Measurements from ENCODE around the gene HCST. TPM values are rescaled to one million over a fixed set of nuclear protein-coding genes. Genes with fewer than 3 reads are reported as not detected.

Gene HCST
- total and polyA plus RNA-seq, 2 of the 13 experiments (the other 11 are each of a cell fraction or from before 2014, with no cell fraction given), result 0.24 to 1.2 TPM

DNA sequence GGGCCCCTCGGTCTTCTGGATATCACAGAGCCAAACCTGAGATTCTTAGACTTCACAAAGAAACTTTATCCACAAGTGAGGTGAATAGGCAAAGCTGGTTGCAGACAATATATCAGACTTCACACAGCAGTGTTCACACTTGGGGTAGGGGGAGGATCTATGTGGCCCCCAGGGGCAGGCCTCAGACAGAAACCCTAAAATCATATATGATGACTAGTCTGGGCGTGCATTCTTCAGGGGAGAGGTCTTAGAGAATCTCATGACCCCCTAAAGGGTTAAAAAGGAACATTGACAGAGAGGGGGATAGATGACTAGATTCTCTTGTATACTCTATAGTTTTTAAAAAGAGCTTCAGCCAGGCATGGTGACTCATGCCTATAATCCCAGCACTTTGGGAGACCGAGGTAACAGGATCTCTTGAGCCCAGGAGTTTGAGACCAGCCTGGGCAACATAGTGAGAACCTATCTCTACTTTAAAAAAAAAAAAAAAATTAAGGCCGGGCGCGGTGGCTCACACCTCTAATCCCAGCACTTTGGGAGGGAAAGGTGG, 2.9 kb downstream of the HCST start:
- no peak for FAIRE-seq
- Histone ChIP-seq H3K9me3 (ENCODE audit: low read length) (no peaks in the 10 kb centered on the region), H4K20me1 (ENCODE audit: insufficient read depth, low read length) (no peaks in the 10 kb centered on the region), H3K27ac (ENCODE audit: extremely low read length, insufficient read depth, low read length) (no peak overlapping the region), H3K9ac (ENCODE audit: insufficient read depth, low read depth, low read length) (no peak overlapping the region), H3K36me3 (replicated peaks in 1 of 2; ENCODE audit: control insufficient read depth in 1 of 2, insufficient read depth in 2 of 2, low read length in 2 of 2) (no peaks in the 10 kb centered on the region), H3K27me3 (ENCODE audit: control insufficient read depth in 1 of 2, insufficient read depth in 2 of 2, low read length in 2 of 2) (peaks cover 0 to 15% of the 10 kb centered on the region in 2 experiments; a peak in 3 of 5 replicates), H3K4me3 (replicated peaks in 1 of 3; ENCODE audit: insufficient read depth in 1 of 3, low read depth in 2 of 3, low read length in 3 of 3) (no peak overlapping the region), H3K79me2 (ENCODE audit: insufficient read depth, low read length) (no peaks in the 10 kb centered on the region), H3K4me1 (ENCODE audit: insufficient read depth, low read length) (peaks cover 50% of the 10 kb centered on the region), H3K4me2 (ENCODE audit: low read depth, low read length) (no peak overlapping the region), H2AFZ (ENCODE audit: low read length) (no peak overlapping the region)
- intact Hi-C loops (cut with micrococcal nuclease; ENCODE audit: unreplicated experiment), result no loop called here
- POLR2A ChIA-PET, result no interaction called here
- in situ Hi-C loops (cut with HindIII; ENCODE audit: extremely low pct_ligation_motif_present, low pct_unique_long_range_greater_than_20kb), result no loop called here
- WGBS (ENCODE audit: low lambda C conversion rate), result 49% methylated on average over 6 of the region's 6 CpGs
- DNase-seq (ENCODE audit: low spot score), result no peak
- CTCF ChIA-PET (ENCODE audit: low intra/inter-chr PET ratio, low total read pairs), result no interaction called here
- no TSS peak for BruUV-seq (replicated peaks)
- ATAC-seq, result no peak
- TF ChIP-seq SMAD1 (CRISPR knock-in tag; IDR thresholded peaks at IDR 0.05; ENCODE audit: borderline replicate concordance, low read depth), result no peak
- no peak for TF ChIP-seq SSRP1 (CRISPR knock-in tag; IDR thresholded peaks at IDR 0.05)
- TF ChIP-seq SOX6 (IDR thresholded peaks at IDR 0.05), result no peak
- TF ChIP-seq SOX6 (CRISPR knock-in tag; IDR thresholded peaks at IDR 0.05), result no peak
- TF ChIP-seq MED13 (CRISPR knock-in tag; IDR thresholded peaks at IDR 0.05), result no peak
- no peak for TF ChIP-seq ZBTB7A (CRISPR knock-in tag; IDR thresholded peaks at IDR 0.05)
- no peak for TF ChIP-seq TMF1 (CRISPR knock-in tag; IDR thresholded peaks at IDR 0.05; ENCODE audit: low read depth)
- no peak for TF ChIP-seq ZNF772 (CRISPR knock-in tag; IDR thresholded peaks at IDR 0.05)
- TF ChIP-seq MBD4 (IDR thresholded peaks at IDR 0.05; ENCODE audit: borderline replicate concordance, low read length), result no peak
- no peak for TF ChIP-seq FOXJ3 (CRISPR knock-in tag; IDR thresholded peaks at IDR 0.05; ENCODE audit: borderline replicate concordance)
- TF ChIP-seq ZNF24 (IDR thresholded peaks at IDR 0.05), result no peak
- no peak for TF ChIP-seq ZNF253 (CRISPR knock-in tag; IDR thresholded peaks at IDR 0.05; ENCODE audit: borderline replicate concordance)
- no peak for TF ChIP-seq ZNF557 (CRISPR knock-in tag; IDR thresholded peaks at IDR 0.05)
- no peak for TF ChIP-seq ZZZ3 (CRISPR knock-in tag; IDR thresholded peaks at IDR 0.05; ENCODE audit: borderline replicate concordance)
- TF ChIP-seq, protein P1, sequence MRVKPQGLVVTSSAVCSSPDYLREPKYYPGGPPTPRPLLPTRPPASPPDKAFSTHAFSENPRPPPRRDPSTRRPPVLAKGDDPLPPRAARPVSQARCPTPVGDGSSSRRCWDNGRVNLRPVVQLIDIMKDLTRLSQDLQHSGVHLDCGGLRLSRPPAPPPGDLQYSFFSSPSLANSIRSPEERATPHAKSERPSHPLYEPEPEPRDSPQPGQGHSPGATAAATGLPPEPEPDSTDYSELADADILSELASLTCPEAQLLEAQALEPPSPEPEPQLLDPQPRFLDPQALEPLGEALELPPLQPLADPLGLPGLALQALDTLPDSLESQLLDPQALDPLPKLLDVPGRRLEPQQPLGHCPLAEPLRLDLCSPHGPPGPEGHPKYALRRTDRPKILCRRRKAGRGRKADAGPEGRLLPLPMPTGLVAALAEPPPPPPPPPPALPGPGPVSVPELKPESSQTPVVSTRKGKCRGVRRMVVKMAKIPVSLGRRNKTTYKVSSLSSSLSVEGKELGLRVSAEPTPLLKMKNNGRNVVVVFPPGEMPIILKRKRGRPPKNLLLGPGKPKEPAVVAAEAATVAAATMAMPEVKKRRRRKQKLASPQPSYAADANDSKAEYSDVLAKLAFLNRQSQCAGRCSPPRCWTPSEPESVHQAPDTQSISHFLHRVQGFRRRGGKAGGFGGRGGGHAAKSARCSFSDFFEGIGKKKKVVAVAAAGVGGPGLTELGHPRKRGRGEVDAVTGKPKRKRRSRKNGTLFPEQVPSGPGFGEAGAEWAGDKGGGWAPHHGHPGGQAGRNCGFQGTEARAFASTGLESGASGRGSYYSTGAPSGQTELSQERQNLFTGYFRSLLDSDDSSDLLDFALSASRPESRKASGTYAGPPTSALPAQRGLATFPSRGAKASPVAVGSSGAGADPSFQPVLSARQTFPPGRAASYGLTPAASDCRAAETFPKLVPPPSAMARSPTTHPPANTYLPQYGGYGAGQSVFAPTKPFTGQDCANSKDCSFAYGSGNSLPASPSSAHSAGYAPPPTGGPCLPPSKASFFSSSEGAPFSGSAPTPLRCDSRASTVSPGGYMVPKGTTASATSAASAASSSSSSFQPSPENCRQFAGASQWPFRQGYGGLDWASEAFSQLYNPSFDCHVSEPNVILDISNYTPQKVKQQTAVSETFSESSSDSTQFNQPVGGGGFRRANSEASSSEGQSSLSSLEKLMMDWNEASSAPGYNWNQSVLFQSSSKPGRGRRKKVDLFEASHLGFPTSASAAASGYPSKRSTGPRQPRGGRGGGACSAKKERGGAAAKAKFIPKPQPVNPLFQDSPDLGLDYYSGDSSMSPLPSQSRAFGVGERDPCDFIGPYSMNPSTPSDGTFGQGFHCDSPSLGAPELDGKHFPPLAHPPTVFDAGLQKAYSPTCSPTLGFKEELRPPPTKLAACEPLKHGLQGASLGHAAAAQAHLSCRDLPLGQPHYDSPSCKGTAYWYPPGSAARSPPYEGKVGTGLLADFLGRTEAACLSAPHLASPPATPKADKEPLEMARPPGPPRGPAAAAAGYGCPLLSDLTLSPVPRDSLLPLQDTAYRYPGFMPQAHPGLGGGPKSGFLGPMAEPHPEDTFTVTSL (CRISPR knock-in tag; IDR thresholded peaks at IDR 0.05; ENCODE audit: borderline replicate concordance), result no peak
- TF ChIP-seq ELF1 (CRISPR knock-in tag; IDR thresholded peaks at IDR 0.05), result no peak
- no peak for TF ChIP-seq PAWR (CRISPR knock-in tag; IDR thresholded peaks at IDR 0.05; ENCODE audit: borderline replicate concordance)
- no peak for TF ChIP-seq ZNF572 (CRISPR knock-in tag; IDR thresholded peaks at IDR 0.05)
- TF ChIP-seq ZNF773 (CRISPR knock-in tag; IDR thresholded peaks at IDR 0.05; ENCODE audit: borderline replicate concordance), result no peak
- TF ChIP-seq NR3C1 (CRISPR knock-in tag; IDR thresholded peaks at IDR 0.05), result no peak
- TF ChIP-seq ZBTB20 (CRISPR knock-in tag; IDR thresholded peaks at IDR 0.05; ENCODE audit: borderline replicate concordance, low read depth), result no peak
